DND-41 (cell line): ENCODE data around the gene SSTR4.
A peak's percentile ranks its signal among the peaks of the same experiment; 100 is the strongest.

Source experiments
- ATAC-seq: fragments of 200-7000 bp; cut with Tn5 transposase; 3 replicates; pipeline ENCODE4 v1.9.1; 2021; ENCODE audit warnings: low read depth; ENCODE audit not compliant: insufficient read depth
- DNase-seq: peaks from one replicate; pipeline ENCODE4 v3.0.0-alpha.2; 2020
- H2AFZ ChIP-seq: 2 replicates; pipeline ENCODE4 v1.6.0; 2012; ENCODE audit warnings: low read depth, low read length
- H3K27ac ChIP-seq: 2 replicates; pipeline ENCODE4 v1.5.1; 2012; ENCODE audit warnings: low read length, inconsistent platforms
- H3K27me3 ChIP-seq: fragments of 200-600 bp; sonication (generic); 2 replicates; pipeline ENCODE4 v1.6.0; 2012; ENCODE audit warnings: low read length, mild to moderate bottlenecking, inconsistent platforms; ENCODE audit not compliant: insufficient read depth, poor library complexity
- H3K36me3 ChIP-seq: 2 replicates; pipeline ENCODE4 v1.5.1; 2012; ENCODE audit warnings: low read length, inconsistent platforms; ENCODE audit not compliant: insufficient read depth
- H3K4me1 ChIP-seq: 2 replicates; pipeline ENCODE4 v1.5.1; 2012; ENCODE audit warnings: mild to moderate bottlenecking, low read length; ENCODE audit not compliant: insufficient read depth
- H3K4me2 ChIP-seq: 2 replicates; pipeline ENCODE4 v1.6.0; 2012; ENCODE audit warnings: mild to moderate bottlenecking, moderate library complexity, low read length, inconsistent platforms; ENCODE audit not compliant: insufficient read depth
- H3K4me3 ChIP-seq, 2 experiments: fragments of 200-600 bp in 1 of 2; shearing (Covaris generic) in 1 of 2; 2 replicates each; pipeline ENCODE4 v1.5.1; 2012 to 2016; ENCODE audit warnings: inconsistent platforms in 2 of 2, low read length in 2 of 2, mild to moderate bottlenecking in 2 of 2, low read depth in 1 of 2, moderate library complexity in 1 of 2
- H3K79me2 ChIP-seq: 2 replicates; pipeline ENCODE4 v1.6.0; 2012; ENCODE audit warnings: low read length, inconsistent platforms; ENCODE audit not compliant: insufficient read depth
- H3K9ac ChIP-seq: 2 replicates; pipeline ENCODE4 v1.6.0; 2012; ENCODE audit warnings: low read depth, mild to moderate bottlenecking, inconsistent platforms, low read length, moderate library complexity
- H3K9me3 ChIP-seq: 2 replicates; pipeline ENCODE4 v1.5.1; 2012; ENCODE audit warnings: low read length, moderate library complexity, mild to moderate bottlenecking, inconsistent platforms; ENCODE audit not compliant: insufficient read depth, severe bottlenecking
- H4K20me1 ChIP-seq: 2 replicates; pipeline ENCODE4 v1.6.0; 2012; ENCODE audit warnings: low read length; ENCODE audit not compliant: insufficient read depth
- CTCF ChIP-seq: IDR thresholded peaks from 2 replicates; pipeline ENCODE4 v1.5.1; 2012; ENCODE audit warnings: borderline replicate concordance, low read length, moderate library complexity, mild to moderate bottlenecking; ENCODE audit not compliant: poor library complexity, severe bottlenecking; ENCODE audit errors: extremely low read depth
- EZH2 ChIP-seq: IDR thresholded peaks from 3 replicates; pipeline ENCODE4 v1.6.1; 2012; ENCODE audit warnings: borderline replicate concordance, low read depth, mild to moderate bottlenecking, moderate library complexity, low read length, inconsistent platforms; ENCODE audit not compliant: severe bottlenecking

The SSTR4 gene

GRCh38 chr20:23042270-23042669 lies 7.2 kb downstream of the SSTR4 start:
- H3K4me3 ChIP-seq, result no peak overlapping the region
- H3K9ac ChIP-seq, result no peak overlapping the region
- H2AFZ ChIP-seq, result no peak overlapping the region
- no peak for DNase-seq
- H3K4me2 ChIP-seq, result no peak overlapping the region
- no peaks in the 10 kb centered on the region for H3K79me2 ChIP-seq
- no peaks in the 10 kb centered on the region for H3K9me3 ChIP-seq
- H3K4me1 ChIP-seq, result peaks cover 9% of the 10 kb centered on the region
- H4K20me1 ChIP-seq, result no peaks in the 10 kb centered on the region
- H3K27ac ChIP-seq, result no peak overlapping the region
- no peaks in the 10 kb centered on the region for H3K36me3 ChIP-seq
- H3K27me3 ChIP-seq, result no peaks in the 10 kb centered on the region
- no peak for TF ChIP-seq CTCF
- no peak for TF ChIP-seq EZH2
- no peak for ATAC-seq

DNA sequence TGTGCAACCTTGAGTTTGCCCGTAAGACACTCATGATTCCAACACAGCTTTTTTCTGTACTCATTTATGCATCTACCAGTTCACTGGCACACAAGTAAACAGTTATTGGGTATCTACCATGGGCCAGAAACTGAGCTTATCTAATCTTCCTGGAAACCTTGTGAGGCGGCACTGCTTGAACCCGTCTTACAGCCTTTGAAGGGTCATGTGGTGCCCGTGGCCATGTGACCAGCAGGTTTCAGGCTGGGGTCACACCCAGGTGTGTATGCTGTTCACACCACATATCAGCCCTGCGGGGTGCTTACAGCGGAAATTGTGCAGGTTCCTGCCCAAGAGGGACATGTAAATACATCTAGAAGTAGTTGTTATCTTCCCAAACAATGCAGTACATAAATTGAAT lies 8.3 kb downstream of the SSTR4 start:
- DNase-seq (peak; percentile 27), ATAC-seq (peak; percentile 48; the same call in 1 of the 3 replicates)
- Histone ChIP-seq H3K4me3 (no peak overlapping the region), H3K27ac (no peak overlapping the region), H3K36me3 (no peaks in the 10 kb centered on the region), H3K4me2 (no peak overlapping the region), H3K27me3 (no peaks in the 10 kb centered on the region), H2AFZ (no peak overlapping the region), H3K79me2 (no peaks in the 10 kb centered on the region), H3K4me1 (no peaks in the 10 kb centered on the region), H3K9ac (no peak overlapping the region), H3K9me3 (no peaks in the 10 kb centered on the region), H4K20me1 (no peaks in the 10 kb centered on the region)
- no peak for TF ChIP-seq EZH2
- peak; percentile 54 for TF ChIP-seq CTCF

- Histone ChIP-seq H3K4me3 (no peak overlapping the region), H3K4me2 (no peak overlapping the region), H3K4me1 (no peaks in the 10 kb centered on the region), H4K20me1 (no peaks in the 10 kb centered on the region), H2AFZ (no peak overlapping the region), H3K27me3 (no peaks in the 10 kb centered on the region), H3K27ac (no peak overlapping the region), H3K9ac (no peak overlapping the region), H3K36me3 (no peaks in the 10 kb centered on the region), H3K79me2 (no peaks in the 10 kb centered on the region), H3K9me3 (no peaks in the 10 kb centered on the region)
- DNase-seq (no peak), ATAC-seq (no peak)
- no peak for TF ChIP-seq EZH2
- TF ChIP-seq CTCF, result no peak
Measured at GRCh38 chr20:23046431-23046830, 11.3 kb downstream of the SSTR4 start.

DNA sequence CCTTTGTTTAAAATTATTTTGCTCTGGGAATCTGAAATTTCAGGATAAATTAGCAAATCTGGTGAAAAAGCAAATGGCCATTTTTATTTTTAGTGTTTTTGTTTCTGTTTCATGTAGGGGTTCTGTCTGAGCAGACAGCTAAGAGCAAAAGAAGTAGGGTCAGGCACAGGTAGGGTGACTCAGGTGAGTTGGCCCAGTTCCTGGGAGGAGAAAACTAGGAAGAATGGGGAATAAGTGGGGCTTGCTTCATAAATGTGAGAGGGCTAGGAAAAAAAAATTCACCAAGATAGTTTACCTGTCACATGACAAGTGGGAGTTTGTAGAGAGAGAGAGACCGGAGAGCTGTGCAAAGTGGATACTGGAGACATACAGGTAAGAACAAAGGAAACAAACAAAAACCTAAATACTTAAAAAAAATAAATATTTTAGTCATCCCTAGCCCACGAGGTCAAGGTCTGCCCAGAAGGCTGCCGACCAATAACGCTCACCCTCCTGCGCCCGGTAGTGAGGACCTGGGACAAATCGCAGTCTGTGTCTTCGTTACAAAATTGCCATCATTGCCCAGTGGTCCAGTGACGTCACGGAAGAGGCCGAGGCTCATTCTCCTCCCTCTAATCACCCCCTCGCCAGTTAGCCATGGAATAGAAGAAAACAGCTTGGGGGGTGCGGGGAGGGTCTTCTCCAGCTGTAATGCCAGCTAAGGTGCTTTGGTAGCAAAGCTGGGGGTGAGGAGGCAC lies 12.1 kb downstream of the SSTR4 start:
- Histone ChIP-seq H3K9ac (no peak overlapping the region), H3K27me3 (no peaks in the 10 kb centered on the region), H2AFZ (no peak overlapping the region), H3K4me1 (no peaks in the 10 kb centered on the region), H3K36me3 (no peaks in the 10 kb centered on the region), H3K79me2 (no peaks in the 10 kb centered on the region), H3K27ac (no peak overlapping the region), H3K4me2 (no peak overlapping the region), H3K9me3 (no peaks in the 10 kb centered on the region), H4K20me1 (no peaks in the 10 kb centered on the region), H3K4me3 (no peak overlapping the region)
- TF ChIP-seq CTCF, result no peak
- TF ChIP-seq EZH2, result no peak
- DNase-seq (no peak), ATAC-seq (no peak)
